ENCODE measurements around the gene PLEKHG4B. TPM values are rescaled to one million over a fixed set of nuclear protein-coding genes. Genes with fewer than 3 reads are reported as not detected.
A peak's percentile ranks its signal among the peaks of the same experiment; 100 is the strongest.

The PLEKHG4B gene
- polyA plus RNA-seq, 3 donors = not detected

GRCh38 chr5:93221-93980 lies 1.4 kb downstream of the PLEKHG4B start:
- WGBS (ENCODE audit: insufficient coverage) = 92% methylated on average over 10 of the region's 15 CpGs
- Histone ChIP-seq H3K4me2 (replicated peaks; ENCODE audit: extremely low read depth, low read length, poor library complexity, severe bottlenecking) (no peak overlapping the region), H3K27me3 (ENCODE audit: control insufficient read depth in 2 of 2, insufficient read depth in 2 of 2, low read length in 2 of 2) (peaks cover 12 to 33% of the 10 kb centered on the region in 2 donors), H3K79me2 (ENCODE audit: insufficient read depth, low read length) (no peaks in the 10 kb centered on the region), H3K4me3 (replicated peaks in 1 of 3; ENCODE audit: low read depth in 2 of 3, low read length in 3 of 3) (no peak overlapping the region), H4K20me1 (ENCODE audit: insufficient read depth, low read length) (no peaks in the 10 kb centered on the region), H3K36me3 (replicated peaks in 1 of 2; ENCODE audit: control insufficient read depth in 1 of 2, insufficient read depth in 2 of 2, low read length in 2 of 2) (no peaks in the 10 kb centered on the region), H3K9me3 (replicated peaks in 1 of 2; ENCODE audit: control insufficient read depth in 1 of 2, insufficient read depth in 1 of 2, low read length in 2 of 2) (no peaks in the 10 kb centered on the region), H3K9ac (ENCODE audit: insufficient read depth, low read length, poor library complexity, severe bottlenecking) (no peak overlapping the region), H2AFZ (ENCODE audit: insufficient read depth, low read depth, low read length, poor library complexity, severe bottlenecking) (no peak overlapping the region), H3K27ac (ENCODE audit: low read depth in 1 of 2, low read length in 2 of 2) (no peak overlapping the region), H3K4me1 (ENCODE audit: control insufficient read depth in 1 of 2, insufficient read depth in 2 of 2, low read length in 2 of 2) (no peaks in the 10 kb centered on the region)
- H3K36me3 Mint-ChIP-seq = no peaks in the 10 kb centered on the region
- peaks cover 34 to 52% (median 35%) of the 10 kb centered on the region in 3 donors for H3K27me3 Mint-ChIP-seq (ENCODE audit: low read depth in 3 of 3)
- peak overlapping the region in 1 of 2 donors; percentile 47 for H3K4me3 Mint-ChIP-seq
- H3K4me1 Mint-ChIP-seq = peaks cover 5% of the 10 kb centered on the region
- no peak for DNase-seq
- H3K9me3 Mint-ChIP-seq = peaks cover 0 to 8% (median 0%) of the 10 kb centered on the region in 7 donors
- no peak for TF ChIP-seq CTCF (IDR thresholded peaks at IDR 0.05)
- H3K27ac Mint-ChIP-seq = no peak overlapping the region
- intact Hi-C loops (cut with micrococcal nuclease) = no loop called here

GRCh38 chr5:94113-94892 lies 2.3 kb downstream of the PLEKHG4B start:
- intact Hi-C loops (cut with micrococcal nuclease) = no loop called here
- Histone ChIP-seq H3K4me2 (replicated peaks; ENCODE audit: extremely low read depth, low read length, poor library complexity, severe bottlenecking) (no peak overlapping the region), H3K79me2 (ENCODE audit: insufficient read depth, low read length) (no peaks in the 10 kb centered on the region), H3K4me1 (ENCODE audit: control insufficient read depth in 1 of 2, insufficient read depth in 2 of 2, low read length in 2 of 2) (no peaks in the 10 kb centered on the region), H2AFZ (ENCODE audit: insufficient read depth, low read depth, low read length, poor library complexity, severe bottlenecking) (no peak overlapping the region), H3K27ac (ENCODE audit: low read depth in 1 of 2, low read length in 2 of 2) (no peak overlapping the region), H3K9me3 (replicated peaks in 1 of 2; ENCODE audit: control insufficient read depth in 1 of 2, insufficient read depth in 1 of 2, low read length in 2 of 2) (no peaks in the 10 kb centered on the region), H4K20me1 (ENCODE audit: insufficient read depth, low read length) (no peaks in the 10 kb centered on the region), H3K9ac (ENCODE audit: insufficient read depth, low read length, poor library complexity, severe bottlenecking) (no peak overlapping the region), H3K27me3 (ENCODE audit: control insufficient read depth in 2 of 2, insufficient read depth in 2 of 2, low read length in 2 of 2) (peaks cover 12 to 33% of the 10 kb centered on the region in 2 donors), H3K36me3 (replicated peaks in 1 of 2; ENCODE audit: control insufficient read depth in 1 of 2, insufficient read depth in 2 of 2, low read length in 2 of 2) (no peaks in the 10 kb centered on the region), H3K4me3 (replicated peaks in 1 of 3; ENCODE audit: low read depth in 2 of 3, low read length in 3 of 3) (no peak overlapping the region)
- no peak for DNase-seq
- TF ChIP-seq CTCF (IDR thresholded peaks at IDR 0.05) = no peak
- Mint-ChIP-seq H3K36me3 (no peaks in the 10 kb centered on the region), H3K27me3 (ENCODE audit: low read depth in 3 of 3) (peaks cover 35 to 52% (median 36%) of the 10 kb centered on the region in 3 donors), H3K4me3 (no peak overlapping the region), H3K27ac (no peak overlapping the region), H3K9me3 (peaks cover 0 to 6% (median 0%) of the 10 kb centered on the region in 7 donors), H3K4me1 (peaks cover 5% of the 10 kb centered on the region)
- 95% methylated on average over 8 of the region's 11 CpGs for WGBS (ENCODE audit: insufficient coverage)

All from CD14-positive monocyte (primary cell).